HepG2 (cell line): Measurements from ENCODE around the gene MRPL37. TPM values are rescaled to one million over a fixed set of nuclear protein-coding genes. Genes with fewer than 3 reads are reported as not detected.
A peak's percentile ranks its signal among the peaks of the same experiment; 100 is the strongest.

Source experiments
- ERF ChIP-seq: IDR thresholded peaks from 2 replicates; pipeline ENCODE4 v1.6.1; 2018; ENCODE audit warnings: missing biosample characterization, missing genetic modification reagents
- FOXJ3 ChIP-seq: sonication (generic); formaldehyde crosslinking; IDR thresholded peaks from 2 replicates; pipeline ENCODE4 v1.4.0; 2020; ENCODE audit warnings: missing genetic modification reagents, mild to moderate bottlenecking, borderline replicate concordance
- FOXM1 ChIP-seq: sonication (generic); formaldehyde crosslinking; IDR thresholded peaks from 2 replicates; pipeline ENCODE4 v1.5.0; 2020; ENCODE audit warnings: missing genetic modification reagents
- GABPB1 ChIP-seq: IDR thresholded peaks from 2 replicates; pipeline ENCODE4 v1.6.1; 2016; ENCODE audit warnings: mild to moderate bottlenecking, missing genetic modification reagents, moderate library complexity, missing compliant biosample characterization
- HNRNPL ChIP-seq: fragments of 200-400 bp; formaldehyde crosslinking; IDR thresholded peaks from 2 replicates; pipeline ENCODE4 v1.6.1; 2017; ENCODE audit warnings: mild to moderate bottlenecking, low read depth, low read length
- MEF2D ChIP-seq: sonication (generic); formaldehyde crosslinking; IDR thresholded peaks from 2 replicates; pipeline ENCODE4 v1.5.1; 2020; ENCODE audit warnings: mild to moderate bottlenecking, missing genetic modification reagents
- MXD3 ChIP-seq: IDR thresholded peaks from 2 replicates; pipeline ENCODE4 v1.6.1; 2016; ENCODE audit warnings: mild to moderate bottlenecking, missing biosample characterization, missing genetic modification reagents
- SOX5 ChIP-seq: IDR thresholded peaks from 2 replicates; pipeline ENCODE4 v1.6.1; 2016; ENCODE audit warnings: borderline replicate concordance
- ZFP36L2 ChIP-seq: sonication (generic); formaldehyde crosslinking; IDR thresholded peaks from 2 replicates; pipeline ENCODE4 v1.4.0; 2020; ENCODE audit warnings: missing genetic modification reagents
- ZFP91 ChIP-seq: sonication (generic); formaldehyde crosslinking; IDR thresholded peaks from 2 replicates; pipeline ENCODE4 v1.9.0; 2022; ENCODE audit warnings: missing genetic modification reagents, mild to moderate bottlenecking, borderline replicate concordance
- ZNF143 ChIP-seq: sonication (generic); formaldehyde crosslinking; IDR thresholded peaks from 2 replicates; pipeline ENCODE4 v1.4.0; 2020; ENCODE audit warnings: missing genetic modification reagents
- ZNF598 ChIP-seq: sonication (generic); formaldehyde crosslinking; IDR thresholded peaks from 2 replicates; pipeline ENCODE4 v1.5.1; 2020; ENCODE audit warnings: mild to moderate bottlenecking, missing genetic modification reagents, borderline replicate concordance
- polyA plus RNA-seq, 8 experiments: library from polyadenylated mRNA; depleted of rRNA in 3 of 8; stranded (reverse) in 7 of 8; unstranded in 1 of 8; fragments of >200 nt; fragmentation: Illumina TruSeq in 4 of 8; extraction: Trizol in 4 of 8; gene quantifications; 2 replicates each; pipeline versions ENCODE4 v1.2.1 to v1.2.3, GENCODE V29; 2011 to 2016; ENCODE audit warnings: low read depth in 4 of 8, missing spikeins in 1 of 8, mixed read lengths in 1 of 8; ENCODE audit not compliant: insufficient read depth in 1 of 8
- total RNA-seq, 5 experiments: library from RNA; depleted of rRNA; stranded (reverse); fragments of >200 nt; fragmentation: Illumina TruSeq; extraction: Trizol; gene quantifications; 2 replicates each; pipeline ENCODE4 v1.2.3, GENCODE V29; 2016; ENCODE audit warnings: low read depth in 1 of 5
- TF ChIP-seq, protein P1 (sequence below): sonication (generic); formaldehyde crosslinking; conservative IDR thresholded peaks from 2 replicates; pipeline ENCODE4 v1.4.0; 2020; ENCODE audit warnings: mild to moderate bottlenecking, missing genetic modification reagents, moderate library complexity
- TF ChIP-seq, protein P2 (sequence below): sonication (generic); formaldehyde crosslinking; IDR thresholded peaks from 2 replicates; pipeline ENCODE4 v1.9.0; 2021; ENCODE audit warnings: mild to moderate bottlenecking, missing genetic modification reagents

MRPL37 gene
- total and polyA plus RNA-seq, 2 of the 13 experiments (the other 11 are each of a cell fraction or from before 2014, with no cell fraction given), result 31.7 to 127 TPM

DNA sequence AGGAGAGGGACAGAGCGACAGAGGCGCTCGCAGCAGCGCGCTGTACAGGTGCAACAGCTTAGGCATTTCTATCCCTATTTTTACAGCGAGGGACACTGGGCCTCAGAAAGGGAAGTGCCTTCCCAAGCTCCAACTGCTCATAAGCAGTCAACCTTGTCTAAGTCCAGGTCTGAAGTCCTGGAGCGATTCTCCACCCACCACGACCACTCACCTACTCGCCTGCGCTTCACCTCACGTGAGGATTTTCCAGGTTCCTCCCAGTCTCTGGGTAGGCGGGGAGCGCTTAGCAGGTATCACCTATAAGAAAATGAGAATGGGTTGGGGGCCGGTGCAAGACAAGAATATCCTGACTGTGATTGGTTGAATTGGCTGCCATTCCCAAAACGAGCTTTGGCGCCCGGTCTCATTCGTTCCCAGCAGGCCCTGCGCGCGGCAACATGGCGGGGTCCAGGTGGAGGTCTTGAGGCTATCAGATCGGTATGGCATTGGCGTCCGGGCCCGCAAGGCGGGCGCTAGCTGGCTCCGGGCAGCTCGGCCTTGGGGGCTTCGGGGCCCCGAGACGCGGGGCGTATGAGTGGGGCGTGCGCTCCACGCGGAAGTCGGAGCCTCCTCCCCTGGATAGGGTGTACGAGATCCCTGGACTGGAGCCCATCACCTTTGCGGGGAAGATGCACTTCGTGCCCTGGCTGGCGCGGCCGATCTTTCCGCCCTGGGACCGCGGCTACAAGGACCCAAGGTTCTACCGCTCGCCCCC lies at the start of gene MRPL37, which contains the start of gene CYB5RL (continued):
- TF ChIP-seq, protein P1, sequence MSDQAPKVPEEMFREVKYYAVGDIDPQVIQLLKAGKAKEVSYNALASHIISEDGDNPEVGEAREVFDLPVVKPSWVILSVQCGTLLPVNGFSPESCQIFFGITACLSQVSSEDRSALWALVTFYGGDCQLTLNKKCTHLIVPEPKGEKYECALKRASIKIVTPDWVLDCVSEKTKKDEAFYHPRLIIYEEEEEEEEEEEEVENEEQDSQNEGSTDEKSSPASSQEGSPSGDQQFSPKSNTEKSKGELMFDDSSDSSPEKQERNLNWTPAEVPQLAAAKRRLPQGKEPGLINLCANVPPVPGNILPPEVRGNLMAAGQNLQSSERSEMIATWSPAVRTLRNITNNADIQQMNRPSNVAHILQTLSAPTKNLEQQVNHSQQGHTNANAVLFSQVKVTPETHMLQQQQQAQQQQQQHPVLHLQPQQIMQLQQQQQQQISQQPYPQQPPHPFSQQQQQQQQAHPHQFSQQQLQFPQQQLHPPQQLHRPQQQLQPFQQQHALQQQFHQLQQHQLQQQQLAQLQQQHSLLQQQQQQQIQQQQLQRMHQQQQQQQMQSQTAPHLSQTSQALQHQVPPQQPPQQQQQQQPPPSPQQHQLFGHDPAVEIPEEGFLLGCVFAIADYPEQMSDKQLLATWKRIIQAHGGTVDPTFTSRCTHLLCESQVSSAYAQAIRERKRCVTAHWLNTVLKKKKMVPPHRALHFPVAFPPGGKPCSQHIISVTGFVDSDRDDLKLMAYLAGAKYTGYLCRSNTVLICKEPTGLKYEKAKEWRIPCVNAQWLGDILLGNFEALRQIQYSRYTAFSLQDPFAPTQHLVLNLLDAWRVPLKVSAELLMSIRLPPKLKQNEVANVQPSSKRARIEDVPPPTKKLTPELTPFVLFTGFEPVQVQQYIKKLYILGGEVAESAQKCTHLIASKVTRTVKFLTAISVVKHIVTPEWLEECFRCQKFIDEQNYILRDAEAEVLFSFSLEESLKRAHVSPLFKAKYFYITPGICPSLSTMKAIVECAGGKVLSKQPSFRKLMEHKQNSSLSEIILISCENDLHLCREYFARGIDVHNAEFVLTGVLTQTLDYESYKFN (CRISPR knock-in tag), result peak; percentile 51; the same call in 1 of the 2 replicates
- TF ChIP-seq FOXM1 (CRISPR knock-in tag) (no peak), ERF (no peak), ZFP36L2 (CRISPR knock-in tag) (no peak), MXD3 (CRISPR knock-in tag) (peak; percentile 59; the same call in 1 of the 2 replicates), MEF2D (CRISPR knock-in tag) (peak; percentile 34; the same call in 1 of the 2 replicates), ZNF598 (CRISPR knock-in tag) (0 out of 2 replicates have a peak, but pooled peaks have one; percentile 4), GABPB1 (CRISPR knock-in tag) (peak; percentile 77; the same call in 1 of the 2 replicates), ZFP91 (CRISPR knock-in tag) (peak; percentile 83; the same call in 1 of the 2 replicates), SOX5 (CRISPR knock-in tag) (no peak; the same call in 1 of the 2 replicates), HNRNPL (no peak), FOXJ3 (CRISPR knock-in tag) (peak; percentile 52; the same call in 1 of the 2 replicates), ZNF143 (CRISPR knock-in tag) (peak; percentile 91)
- TF ChIP-seq, protein P2, sequence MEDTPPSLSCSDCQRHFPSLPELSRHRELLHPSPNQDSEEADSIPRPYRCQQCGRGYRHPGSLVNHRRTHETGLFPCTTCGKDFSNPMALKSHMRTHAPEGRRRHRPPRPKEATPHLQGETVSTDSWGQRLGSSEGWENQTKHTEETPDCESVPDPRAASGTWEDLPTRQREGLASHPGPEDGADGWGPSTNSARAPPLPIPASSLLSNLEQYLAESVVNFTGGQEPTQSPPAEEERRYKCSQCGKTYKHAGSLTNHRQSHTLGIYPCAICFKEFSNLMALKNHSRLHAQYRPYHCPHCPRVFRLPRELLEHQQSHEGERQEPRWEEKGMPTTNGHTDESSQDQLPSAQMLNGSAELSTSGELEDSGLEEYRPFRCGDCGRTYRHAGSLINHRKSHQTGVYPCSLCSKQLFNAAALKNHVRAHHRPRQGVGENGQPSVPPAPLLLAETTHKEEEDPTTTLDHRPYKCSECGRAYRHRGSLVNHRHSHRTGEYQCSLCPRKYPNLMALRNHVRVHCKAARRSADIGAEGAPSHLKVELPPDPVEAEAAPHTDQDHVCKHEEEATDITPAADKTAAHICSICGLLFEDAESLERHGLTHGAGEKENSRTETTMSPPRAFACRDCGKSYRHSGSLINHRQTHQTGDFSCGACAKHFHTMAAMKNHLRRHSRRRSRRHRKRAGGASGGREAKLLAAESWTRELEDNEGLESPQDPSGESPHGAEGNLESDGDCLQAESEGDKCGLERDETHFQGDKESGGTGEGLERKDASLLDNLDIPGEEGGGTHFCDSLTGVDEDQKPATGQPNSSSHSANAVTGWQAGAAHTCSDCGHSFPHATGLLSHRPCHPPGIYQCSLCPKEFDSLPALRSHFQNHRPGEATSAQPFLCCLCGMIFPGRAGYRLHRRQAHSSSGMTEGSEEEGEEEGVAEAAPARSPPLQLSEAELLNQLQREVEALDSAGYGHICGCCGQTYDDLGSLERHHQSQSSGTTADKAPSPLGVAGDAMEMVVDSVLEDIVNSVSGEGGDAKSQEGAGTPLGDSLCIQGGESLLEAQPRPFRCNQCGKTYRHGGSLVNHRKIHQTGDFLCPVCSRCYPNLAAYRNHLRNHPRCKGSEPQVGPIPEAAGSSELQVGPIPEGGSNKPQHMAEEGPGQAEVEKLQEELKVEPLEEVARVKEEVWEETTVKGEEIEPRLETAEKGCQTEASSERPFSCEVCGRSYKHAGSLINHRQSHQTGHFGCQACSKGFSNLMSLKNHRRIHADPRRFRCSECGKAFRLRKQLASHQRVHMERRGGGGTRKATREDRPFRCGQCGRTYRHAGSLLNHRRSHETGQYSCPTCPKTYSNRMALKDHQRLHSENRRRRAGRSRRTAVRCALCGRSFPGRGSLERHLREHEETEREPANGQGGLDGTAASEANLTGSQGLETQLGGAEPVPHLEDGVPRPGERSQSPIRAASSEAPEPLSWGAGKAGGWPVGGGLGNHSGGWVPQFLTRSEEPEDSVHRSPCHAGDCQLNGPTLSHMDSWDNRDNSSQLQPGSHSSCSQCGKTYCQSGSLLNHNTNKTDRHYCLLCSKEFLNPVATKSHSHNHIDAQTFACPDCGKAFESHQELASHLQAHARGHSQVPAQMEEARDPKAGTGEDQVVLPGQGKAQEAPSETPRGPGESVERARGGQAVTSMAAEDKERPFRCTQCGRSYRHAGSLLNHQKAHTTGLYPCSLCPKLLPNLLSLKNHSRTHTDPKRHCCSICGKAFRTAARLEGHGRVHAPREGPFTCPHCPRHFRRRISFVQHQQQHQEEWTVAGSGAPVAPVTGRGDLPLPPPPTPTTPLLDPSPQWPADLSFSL (CRISPR knock-in tag), result no peak
